Right lobe of liver (tissue), 4 donors: Measurements from ENCODE around the gene RBM26.

ENCODE experiments used
- POLR2A ChIP-seq: fragments of 450-650 bp; IDR thresholded peaks from one replicate; pipeline ENCODE4 v1.6.1; 2017; ENCODE audit warnings: antibody characterized with exemption, mild to moderate bottlenecking
- TF ChIP-seq, protein P1 (sequence below), 4 donors: fragments of 200-600 bp in 3 of 4; fragments of 450-650 bp in 1 of 4; IDR thresholded peaks; one replicate each; pipeline versions ENCODE4 v1.5.1 to v1.8.0; 2016 to 2022; ENCODE audit warnings: antibody characterized with exemption in 4 of 4, mild to moderate bottlenecking in 2 of 4
- donor health status: DM: no; HTN: no; CAD: no.
- donor health status: DM: no; HTN: no; CAD: no.
- donor health status: DM: no; HTN: yes; CAD: no.

DNA sequence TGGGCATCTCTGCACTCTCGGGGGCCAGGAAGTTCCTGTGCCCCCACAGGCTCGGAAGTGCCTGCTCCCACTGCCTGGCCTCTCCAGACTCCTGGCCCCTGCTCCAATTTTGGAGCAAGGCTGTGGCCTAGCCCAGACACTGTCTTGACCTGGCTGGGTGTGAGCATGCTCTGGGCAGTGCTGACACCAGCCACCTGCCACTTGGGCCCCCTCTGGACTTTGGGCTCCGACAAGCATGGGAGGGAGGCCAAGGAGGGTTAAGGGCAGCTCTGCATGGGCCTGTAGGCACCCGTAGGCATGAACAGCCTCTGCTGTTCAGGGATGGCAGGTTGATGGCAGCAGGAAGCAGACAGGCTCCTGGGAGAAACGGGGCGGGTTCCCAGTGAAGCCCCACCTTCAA lies 26.0 kb upstream of the RBM26 start:
- TF ChIP-seq, protein P1, sequence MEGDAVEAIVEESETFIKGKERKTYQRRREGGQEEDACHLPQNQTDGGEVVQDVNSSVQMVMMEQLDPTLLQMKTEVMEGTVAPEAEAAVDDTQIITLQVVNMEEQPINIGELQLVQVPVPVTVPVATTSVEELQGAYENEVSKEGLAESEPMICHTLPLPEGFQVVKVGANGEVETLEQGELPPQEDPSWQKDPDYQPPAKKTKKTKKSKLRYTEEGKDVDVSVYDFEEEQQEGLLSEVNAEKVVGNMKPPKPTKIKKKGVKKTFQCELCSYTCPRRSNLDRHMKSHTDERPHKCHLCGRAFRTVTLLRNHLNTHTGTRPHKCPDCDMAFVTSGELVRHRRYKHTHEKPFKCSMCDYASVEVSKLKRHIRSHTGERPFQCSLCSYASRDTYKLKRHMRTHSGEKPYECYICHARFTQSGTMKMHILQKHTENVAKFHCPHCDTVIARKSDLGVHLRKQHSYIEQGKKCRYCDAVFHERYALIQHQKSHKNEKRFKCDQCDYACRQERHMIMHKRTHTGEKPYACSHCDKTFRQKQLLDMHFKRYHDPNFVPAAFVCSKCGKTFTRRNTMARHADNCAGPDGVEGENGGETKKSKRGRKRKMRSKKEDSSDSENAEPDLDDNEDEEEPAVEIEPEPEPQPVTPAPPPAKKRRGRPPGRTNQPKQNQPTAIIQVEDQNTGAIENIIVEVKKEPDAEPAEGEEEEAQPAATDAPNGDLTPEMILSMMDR (IDR thresholded peaks at IDR 0.05), result no peak
- no peak for TF ChIP-seq POLR2A
